Stimulated activated CD8-positive, alpha-beta memory T cell treated with anti-CD3 and anti-CD28 coated beads, Interleukin-12 subunit alpha, Interleukin-12 subunit beta, amount 100 ng/mL, for 1 hour (primary cell): ENCODE data around the gene CHMP5.
"Not testable (repeated sequence)": the region's sequence is repeated elsewhere in the genome, so short reads cannot be mapped to it uniquely, and the experiment has no call there.

Experiments used
- DNase-seq: peaks from one replicate; pipeline ENCODE4 v3.0.0-alpha.2; 2020; ENCODE audit warnings: low read depth

The CHMP5 gene

GRCh38 chr9:33277484-33277883 lies 12.6 kb downstream of the CHMP5 start:
- DNase-seq, result no peak

- no peak for DNase-seq
These were observed 20.7 kb downstream of the CHMP5 start for GRCh38 chr9:33285502-33285901.

GRCh38 chr9:33287087-33287490 lies 22.2 kb downstream of the CHMP5 start:
- no peak for DNase-seq

- DNase-seq, result no peak
These were observed 23.4 kb downstream of the CHMP5 start for GRCh38 chr9:33288235-33288634.

- no peak for DNase-seq
These were observed 24.1 kb downstream of the CHMP5 start for GRCh38 chr9:33288828-33289483.

- no peak for DNase-seq
These were observed 24.6 kb downstream of the CHMP5 start for GRCh38 chr9:33289496-33289895.

GRCh38 chr9:33289936-33290246 lies 25.0 kb downstream of the CHMP5 start:
- DNase-seq, result no peak

- DNase-seq, result peak; percentile 97
These were observed 25.6 kb downstream of the CHMP5 start, which contains the start of gene NFX1 for GRCh38 chr9:33290247-33291030. Gene NFX1 (plus strand): TSS chr9:33290516. CDS start chr9:33290573, 57 bp downstream.

GRCh38 chr9:33291031-33291397 lies 26.2 kb downstream of the CHMP5 start:
- no peak for DNase-seq

- DNase-seq, result no peak
These were observed 27.1 kb downstream of the CHMP5 start for GRCh38 chr9:33291901-33292300.

GRCh38 chr9:33293782-33294181 lies 28.9 kb downstream of the CHMP5 start:
- no peak for DNase-seq

GRCh38 chr9:33294670-33295432 lies 30.0 kb downstream of the CHMP5 start:
- DNase-seq, result no peak

- no peak for DNase-seq
These were observed 30.7 kb downstream of the CHMP5 start for GRCh38 chr9:33295571-33295970.

GRCh38 chr9:33297432-33297831 lies 32.6 kb downstream of the CHMP5 start:
- DNase-seq, result no peak

GRCh38 chr9:33300546-33300945 lies 35.7 kb downstream of the CHMP5 start:
- DNase-seq, result no peak

GRCh38 chr9:33304362-33304761 lies 39.5 kb downstream of the CHMP5 start:
- DNase-seq, result no peak

- no peak for DNase-seq
These were observed 41.2 kb downstream of the CHMP5 start for GRCh38 chr9:33306037-33306436.

GRCh38 chr9:33307067-33307466 lies 42.2 kb downstream of the CHMP5 start:
- no peak for DNase-seq

- no peak for DNase-seq
These were observed 45.1 kb downstream of the CHMP5 start for GRCh38 chr9:33309903-33310302.

GRCh38 chr9:33310748-33311147 lies 45.9 kb downstream of the CHMP5 start:
- DNase-seq, result no peak

- no peak for DNase-seq
These were observed 47.1 kb downstream of the CHMP5 start for GRCh38 chr9:33311953-33312352.

GRCh38 chr9:33315371-33315770 lies 50.5 kb downstream of the CHMP5 start:
- no peak for DNase-seq

GRCh38 chr9:33317136-33317535 lies 52.3 kb downstream of the CHMP5 start:
- not testable (repeated sequence) for DNase-seq
